ENCODE data around the gene MTRF1. TPM values are rescaled to one million over a fixed set of nuclear protein-coding genes. Genes with fewer than 3 reads are reported as not detected.

The MTRF1 gene
- total RNA-seq, 5 donors from 2014 or later (not counting 1 experiment from before 2014, with no cell fraction given): 22.1 to 35.5 (median 26.6) TPM

GRCh38 chr13:41212881-41213280, 50.5 kb downstream of the MTRF1 start:
- H3K4me1 Mint-ChIP-seq: no peaks in the 10 kb centered on the region
- no peaks in the 10 kb centered on the region for H3K36me3 ChIP-seq (ENCODE audit: control insufficient read depth in 2 of 2, extremely low read depth in 1 of 2, insufficient read depth in 1 of 2, low read length in 1 of 2)
- H3K36me3 Mint-ChIP-seq: peaks cover 25% of the 10 kb centered on the region
- no peak overlapping the region for H3K27ac ChIP-seq (ENCODE audit: low read length)
- H3K27ac Mint-ChIP-seq: no peak overlapping the region
- H3K9me3 ChIP-seq: no peaks in the 10 kb centered on the region
- no peaks in the 10 kb centered on the region for H3K4me1 ChIP-seq (ENCODE audit: control insufficient read depth in 1 of 2, extremely low read depth in 1 of 2, insufficient read depth in 2 of 2, low read length in 2 of 2)
- DNase-seq (no peak), ATAC-seq (replicated peaks in 1 of 4) (no peak)
- H3K27me3 ChIP-seq (replicated peaks in 1 of 2; ENCODE audit: control insufficient read depth in 2 of 2, extremely low read depth in 1 of 2, insufficient read depth in 2 of 2, low read length in 1 of 2): no peaks in the 10 kb centered on the region
- H3K4me3 Mint-ChIP-seq: no peak overlapping the region
- H3K4me3 ChIP-seq (ENCODE audit: control insufficient read depth in 1 of 2, extremely low read depth in 1 of 2, low read length in 1 of 2): no peak overlapping the region
- POLR2A ChIA-PET: no interaction called here
- H3K27me3 Mint-ChIP-seq: no peaks in the 10 kb centered on the region
- CTCF ChIA-PET: no interaction called here
- H3K9me3 Mint-ChIP-seq: peaks cover 5 to 23% (median 7%) of the 10 kb centered on the region in 3 donors

GRCh38 chr13:41211062-41211461, 52.3 kb downstream of the MTRF1 start:
- POLR2A ChIA-PET: no interaction called here
- Mint-ChIP-seq H3K4me1 (no peaks in the 10 kb centered on the region), H3K4me3 (no peak overlapping the region), H3K27ac (no peak overlapping the region), H3K27me3 (no peaks in the 10 kb centered on the region), H3K9me3 (peaks cover 5 to 27% (median 11%) of the 10 kb centered on the region in 3 donors), H3K36me3 (peaks cover 20% of the 10 kb centered on the region)
- no peak overlapping the region for H3K4me3 ChIP-seq (ENCODE audit: control insufficient read depth in 1 of 2, extremely low read depth in 1 of 2, low read length in 1 of 2)
- DNase-seq (no peak), ATAC-seq (replicated peaks in 1 of 4) (no peak)
- H3K36me3 ChIP-seq (ENCODE audit: control insufficient read depth in 2 of 2, extremely low read depth in 1 of 2, insufficient read depth in 1 of 2, low read length in 1 of 2): no peaks in the 10 kb centered on the region
- WGBS (ENCODE audit: insufficient coverage): no CpG with 5 or more reads among the region's 2 CpGs
- H3K4me1 ChIP-seq (ENCODE audit: control insufficient read depth in 1 of 2, extremely low read depth in 1 of 2, insufficient read depth in 2 of 2, low read length in 2 of 2): no peaks in the 10 kb centered on the region
- H3K27ac ChIP-seq (ENCODE audit: low read length): no peak overlapping the region
- H3K9me3 ChIP-seq: no peaks in the 10 kb centered on the region
- no peaks in the 10 kb centered on the region for H3K27me3 ChIP-seq (replicated peaks in 1 of 2; ENCODE audit: control insufficient read depth in 2 of 2, extremely low read depth in 1 of 2, insufficient read depth in 2 of 2, low read length in 1 of 2)
- CTCF ChIA-PET: no interaction called here

GRCh38 chr13:41206467-41206866, 56.9 kb downstream of the MTRF1 start:
- H3K4me1 Mint-ChIP-seq: no peaks in the 10 kb centered on the region
- POLR2A ChIA-PET: no interaction called here
- no peak overlapping the region for H3K27ac Mint-ChIP-seq
- Histone ChIP-seq H3K36me3 (ENCODE audit: control insufficient read depth in 2 of 2, extremely low read depth in 1 of 2, insufficient read depth in 1 of 2, low read length in 1 of 2) (no peaks in the 10 kb centered on the region), H3K9me3 (no peaks in the 10 kb centered on the region), H3K27ac (ENCODE audit: low read length) (no peak overlapping the region), H3K27me3 (replicated peaks in 1 of 2; ENCODE audit: control insufficient read depth in 2 of 2, extremely low read depth in 1 of 2, insufficient read depth in 2 of 2, low read length in 1 of 2) (no peaks in the 10 kb centered on the region), H3K4me1 (ENCODE audit: control insufficient read depth in 1 of 2, extremely low read depth in 1 of 2, insufficient read depth in 2 of 2, low read length in 2 of 2) (no peaks in the 10 kb centered on the region), H3K4me3 (ENCODE audit: control insufficient read depth in 1 of 2, extremely low read depth in 1 of 2, low read length in 1 of 2) (no peak overlapping the region)
- ATAC-seq (replicated peaks in 1 of 4) (no peak), DNase-seq (no peak)
- peaks cover 7% of the 10 kb centered on the region for H3K36me3 Mint-ChIP-seq
- no peak overlapping the region for H3K4me3 Mint-ChIP-seq
- H3K9me3 Mint-ChIP-seq: peaks cover 0 to 27% (median 11%) of the 10 kb centered on the region in 3 donors
- no peaks in the 10 kb centered on the region for H3K27me3 Mint-ChIP-seq
- CTCF ChIA-PET: no interaction called here

GRCh38 chr13:41203810-41204209, 59.6 kb downstream of the MTRF1 start:
- Mint-ChIP-seq H3K36me3 (no peaks in the 10 kb centered on the region), H3K4me3 (no peak overlapping the region), H3K9me3 (peaks cover 0 to 9% (median 9%) of the 10 kb centered on the region in 3 donors), H3K4me1 (peaks cover 0 to under 1% (median 0%) of the 10 kb centered on the region in 3 donors), H3K27me3 (no peaks in the 10 kb centered on the region), H3K27ac (no peak overlapping the region)
- no peaks in the 10 kb centered on the region for H3K27me3 ChIP-seq (replicated peaks in 1 of 2; ENCODE audit: control insufficient read depth in 2 of 2, extremely low read depth in 1 of 2, insufficient read depth in 2 of 2, low read length in 1 of 2)
- no peaks in the 10 kb centered on the region for H3K36me3 ChIP-seq (ENCODE audit: control insufficient read depth in 2 of 2, extremely low read depth in 1 of 2, insufficient read depth in 1 of 2, low read length in 1 of 2)
- H3K27ac ChIP-seq (ENCODE audit: low read length): no peak overlapping the region
- no peak overlapping the region for H3K4me3 ChIP-seq (ENCODE audit: control insufficient read depth in 1 of 2, extremely low read depth in 1 of 2, low read length in 1 of 2)
- POLR2A ChIA-PET: interaction anchor here in 1 of 2 donors (0.6 kb wide), 1 partner anchor 1189 kb away, joined by 3 read pairs; no protein-coding TSS in a partner anchor
- no peaks in the 10 kb centered on the region for H3K9me3 ChIP-seq
- CTCF ChIA-PET: interaction anchor here (0.5 to 0.8 kb wide), 3 partner anchors 17 to 254 kb away, joined by 3 to 5 read pairs (median 4); no protein-coding TSS in a partner anchor
- DNase-seq (no peak), ATAC-seq (replicated peaks in 1 of 4) (no peak)
- WGBS (ENCODE audit: insufficient coverage): 71% methylated on average over 1 of the region's 6 CpGs
- no peaks in the 10 kb centered on the region for H3K4me1 ChIP-seq (ENCODE audit: control insufficient read depth in 1 of 2, extremely low read depth in 1 of 2, insufficient read depth in 2 of 2, low read length in 2 of 2)

- ChIA-PET POLR2A (interaction anchor here in 1 of 2 donors (0.5 kb wide), 1 partner anchor 92 kb away, joined by 3 read pairs; no protein-coding TSS in a partner anchor), CTCF (no interaction called here)
- WGBS (ENCODE audit: insufficient coverage): 100% methylated on average over 2 of the region's 4 CpGs
- H3K4me1 ChIP-seq (ENCODE audit: control insufficient read depth in 1 of 2, extremely low read depth in 1 of 2, insufficient read depth in 2 of 2, low read length in 2 of 2): no peaks in the 10 kb centered on the region
- Mint-ChIP-seq H3K27me3 (no peaks in the 10 kb centered on the region), H3K4me1 (peaks cover 0 to 2% (median 0%) of the 10 kb centered on the region in 3 donors), H3K27ac (no peak overlapping the region), H3K36me3 (no peaks in the 10 kb centered on the region), H3K4me3 (no peak overlapping the region), H3K9me3 (no peaks in the 10 kb centered on the region)
- H3K4me3 ChIP-seq (ENCODE audit: control insufficient read depth in 1 of 2, extremely low read depth in 1 of 2, low read length in 1 of 2): no peak overlapping the region
- no peaks in the 10 kb centered on the region for H3K27me3 ChIP-seq (replicated peaks in 1 of 2; ENCODE audit: control insufficient read depth in 2 of 2, extremely low read depth in 1 of 2, insufficient read depth in 2 of 2, low read length in 1 of 2)
- no peaks in the 10 kb centered on the region for H3K36me3 ChIP-seq (ENCODE audit: control insufficient read depth in 2 of 2, extremely low read depth in 1 of 2, insufficient read depth in 1 of 2, low read length in 1 of 2)
- ATAC-seq (replicated peaks in 1 of 4): no peak
- no peak for DNase-seq
- no peaks in the 10 kb centered on the region for H3K9me3 ChIP-seq
- no peak overlapping the region for H3K27ac ChIP-seq (ENCODE audit: low read length)
Measured at GRCh38 chr13:41200126-41200525, 63.2 kb downstream of the MTRF1 start.

- Mint-ChIP-seq H3K27ac (no peak overlapping the region), H3K4me3 (no peak overlapping the region), H3K4me1 (peaks cover 3 to 5% (median 3%) of the 10 kb centered on the region in 3 donors), H3K9me3 (no peaks in the 10 kb centered on the region), H3K36me3 (no peaks in the 10 kb centered on the region), H3K27me3 (no peaks in the 10 kb centered on the region)
- DNase-seq (no peak), ATAC-seq (replicated peaks in 1 of 4) (no peak)
- H3K9me3 ChIP-seq: no peaks in the 10 kb centered on the region
- H3K4me3 ChIP-seq (ENCODE audit: control insufficient read depth in 1 of 2, extremely low read depth in 1 of 2, low read length in 1 of 2): no peak overlapping the region
- H3K27ac ChIP-seq (ENCODE audit: low read length): no peak overlapping the region
- H3K4me1 ChIP-seq (ENCODE audit: control insufficient read depth in 1 of 2, extremely low read depth in 1 of 2, insufficient read depth in 2 of 2, low read length in 2 of 2): peaks cover 2% of the 10 kb centered on the region in 2 experiments
- ChIA-PET POLR2A (interaction anchor here in 1 of 2 donors (0.5 kb wide), 1 partner anchor 91 kb away, joined by 3 read pairs; no protein-coding TSS in a partner anchor), CTCF (no interaction called here)
- H3K36me3 ChIP-seq (ENCODE audit: control insufficient read depth in 2 of 2, extremely low read depth in 1 of 2, insufficient read depth in 1 of 2, low read length in 1 of 2): no peaks in the 10 kb centered on the region
- H3K27me3 ChIP-seq (replicated peaks in 1 of 2; ENCODE audit: control insufficient read depth in 2 of 2, extremely low read depth in 1 of 2, insufficient read depth in 2 of 2, low read length in 1 of 2): no peaks in the 10 kb centered on the region
- no CpG with 5 or more reads among the region's 2 CpGs for WGBS (ENCODE audit: insufficient coverage)
Measured at GRCh38 chr13:41199526-41199925, 63.9 kb downstream of the MTRF1 start.

- WGBS (ENCODE audit: insufficient coverage): no CpG with 5 or more reads among the region's 5 CpGs
- Histone ChIP-seq H3K36me3 (ENCODE audit: control insufficient read depth in 2 of 2, extremely low read depth in 1 of 2, insufficient read depth in 1 of 2, low read length in 1 of 2) (no peaks in the 10 kb centered on the region), H3K27me3 (replicated peaks in 1 of 2; ENCODE audit: control insufficient read depth in 2 of 2, extremely low read depth in 1 of 2, insufficient read depth in 2 of 2, low read length in 1 of 2) (no peaks in the 10 kb centered on the region), H3K27ac (ENCODE audit: low read length) (no peak overlapping the region), H3K4me1 (ENCODE audit: control insufficient read depth in 1 of 2, extremely low read depth in 1 of 2, insufficient read depth in 2 of 2, low read length in 2 of 2) (peaks cover 2 to 5% of the 10 kb centered on the region in 2 experiments), H3K4me3 (ENCODE audit: control insufficient read depth in 1 of 2, extremely low read depth in 1 of 2, low read length in 1 of 2) (no peak overlapping the region), H3K9me3 (no peaks in the 10 kb centered on the region)
- Mint-ChIP-seq H3K27me3 (no peaks in the 10 kb centered on the region), H3K36me3 (peaks cover 2% of the 10 kb centered on the region), H3K27ac (no peak overlapping the region), H3K9me3 (no peaks in the 10 kb centered on the region), H3K4me3 (no peak overlapping the region), H3K4me1 (peaks cover 7 to 9% (median 7%) of the 10 kb centered on the region in 3 donors)
- DNase-seq (no peak), ATAC-seq (replicated peaks in 1 of 4) (no peak)
- CTCF ChIA-PET: no interaction called here
- POLR2A ChIA-PET: interaction anchor here in 1 of 2 donors (0.5 kb wide), 1 partner anchor 265 kb away, joined by 6 read pairs; no protein-coding TSS in a partner anchor
Measured at GRCh38 chr13:41199079-41199478, 64.3 kb downstream of the MTRF1 start.

Data from T-cell (primary cell).